ENCODE results near the gene DNAJC16. TPM values are rescaled to one million over a fixed set of nuclear protein-coding genes. Genes with fewer than 3 reads are reported as not detected.

DNAJC16 gene
- polyA plus RNA-seq, 1 donor (not counting 4 experiments of a cell fraction or from before 2014, with no cell fraction given): 13.7 TPM

DNA sequence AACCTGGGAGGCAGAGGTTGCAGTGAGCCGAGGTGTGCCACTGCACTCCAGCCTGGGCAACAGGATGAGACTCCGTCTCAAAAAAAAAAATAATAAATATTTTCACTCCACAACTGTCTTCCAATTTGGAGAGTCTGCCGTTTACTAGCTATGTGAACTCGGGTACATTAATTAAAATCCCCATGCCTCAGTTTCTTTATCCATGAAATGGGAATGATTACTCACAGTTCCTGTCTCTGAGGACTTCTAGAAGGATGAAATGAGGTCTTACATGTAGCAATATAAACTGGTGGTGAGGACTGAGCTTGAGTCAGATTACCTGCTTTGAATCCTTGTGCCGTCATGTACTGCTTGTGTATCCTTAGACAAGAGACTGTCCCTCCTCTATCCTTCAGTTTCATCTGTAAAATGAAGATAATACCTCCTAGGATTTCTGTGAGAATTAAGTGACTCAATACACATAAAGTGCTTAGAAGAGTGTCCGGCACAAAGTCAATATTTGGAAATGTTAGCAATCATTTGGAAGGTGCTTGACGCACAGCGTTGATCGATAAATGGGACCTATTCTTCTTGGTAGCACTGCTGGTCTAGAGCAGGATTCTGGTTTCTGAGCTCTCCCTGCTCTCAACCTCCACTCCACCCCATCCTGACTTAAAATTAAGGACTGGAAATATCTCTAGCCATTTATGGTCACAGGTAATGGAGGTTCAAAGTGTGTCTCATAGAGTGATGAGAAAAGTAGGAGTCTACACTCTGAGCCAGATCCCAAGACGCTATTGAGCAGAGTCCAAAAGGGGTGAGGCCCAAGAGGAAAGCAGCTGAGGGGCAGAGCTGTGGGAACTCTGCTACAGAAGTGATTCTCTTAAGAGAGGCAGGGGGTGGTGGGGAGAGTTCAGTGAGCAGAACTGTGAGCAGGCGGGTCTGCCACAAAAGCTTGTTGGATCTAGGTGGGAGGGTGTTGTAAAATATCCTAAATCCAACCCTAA, 79.0 kb downstream of the DNAJC16 start:
- TF ChIP-seq, protein P1, sequence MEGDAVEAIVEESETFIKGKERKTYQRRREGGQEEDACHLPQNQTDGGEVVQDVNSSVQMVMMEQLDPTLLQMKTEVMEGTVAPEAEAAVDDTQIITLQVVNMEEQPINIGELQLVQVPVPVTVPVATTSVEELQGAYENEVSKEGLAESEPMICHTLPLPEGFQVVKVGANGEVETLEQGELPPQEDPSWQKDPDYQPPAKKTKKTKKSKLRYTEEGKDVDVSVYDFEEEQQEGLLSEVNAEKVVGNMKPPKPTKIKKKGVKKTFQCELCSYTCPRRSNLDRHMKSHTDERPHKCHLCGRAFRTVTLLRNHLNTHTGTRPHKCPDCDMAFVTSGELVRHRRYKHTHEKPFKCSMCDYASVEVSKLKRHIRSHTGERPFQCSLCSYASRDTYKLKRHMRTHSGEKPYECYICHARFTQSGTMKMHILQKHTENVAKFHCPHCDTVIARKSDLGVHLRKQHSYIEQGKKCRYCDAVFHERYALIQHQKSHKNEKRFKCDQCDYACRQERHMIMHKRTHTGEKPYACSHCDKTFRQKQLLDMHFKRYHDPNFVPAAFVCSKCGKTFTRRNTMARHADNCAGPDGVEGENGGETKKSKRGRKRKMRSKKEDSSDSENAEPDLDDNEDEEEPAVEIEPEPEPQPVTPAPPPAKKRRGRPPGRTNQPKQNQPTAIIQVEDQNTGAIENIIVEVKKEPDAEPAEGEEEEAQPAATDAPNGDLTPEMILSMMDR (optimal IDR thresholded peaks at IDR 0.05 in 1 of 3, IDR thresholded peaks at IDR 0.05 in 1 of 3, conservative IDR thresholded peaks at IDR 0.05 in 1 of 3; ENCODE audit: extremely low read depth in 1 of 3, insufficient read depth in 2 of 3, low read length in 3 of 3): no peak
- TF ChIP-seq EZH2 (IDR thresholded peaks at IDR 0.05; ENCODE audit: low read length): no peak
- no peak overlapping the region for H3K9ac ChIP-seq (ENCODE audit: control insufficient read depth, extremely low read depth, insufficient read depth, low read length)

DNA sequence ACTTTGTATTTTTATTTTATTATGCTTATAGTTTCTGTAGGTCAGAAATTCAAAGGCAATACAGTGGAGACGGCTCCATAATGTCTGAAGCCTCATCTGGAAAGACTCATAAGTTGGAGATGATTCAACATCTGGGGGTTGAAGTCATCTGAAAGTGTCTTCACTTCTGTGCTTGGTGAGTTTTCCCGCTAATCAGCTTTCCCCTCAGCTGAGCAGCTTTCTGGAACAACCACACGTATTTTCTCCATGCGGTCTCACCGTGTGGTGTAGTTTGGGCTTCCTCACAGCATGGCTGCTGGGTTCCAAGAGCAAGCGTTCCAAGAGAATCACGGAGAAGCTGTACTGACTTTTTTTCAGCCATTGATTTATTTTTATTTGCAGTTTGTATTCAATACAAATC, 83.0 kb downstream of the DNAJC16 start:
- dilution Hi-C loops (cut with MboI; ENCODE audit: extremely low pct_ligation_motif_present, low sequenced_read_pairs): no loop called here
- H4K20me1 ChIP-seq (ENCODE audit: control insufficient read depth, extremely low read depth, insufficient read depth, low read length): no peaks in the 10 kb centered on the region

More for the DNA sequence above, 79.0 kb downstream of the DNAJC16 start:
- H3K27ac ChIP-seq (ENCODE audit: control insufficient read depth, insufficient read depth, low read length): no peak overlapping the region
- peaks cover 3% of the 10 kb centered on the region for H3K4me1 ChIP-seq (ENCODE audit: control insufficient read depth, extremely low read depth, insufficient read depth, low read length)
- FAIRE-seq (no peak), DNase-seq (ENCODE audit: low read depth, low spot score) (no peak)
- H3K4me3 ChIP-seq (ENCODE audit: control insufficient read depth in 2 of 3, extremely low read depth in 1 of 3, insufficient read depth in 2 of 3, low read depth in 1 of 3, low read length in 3 of 3): no peak overlapping the region
- H3K79me2 ChIP-seq (ENCODE audit: control insufficient read depth, insufficient read depth, low read length): no peaks in the 10 kb centered on the region
- H3K36me3 ChIP-seq (ENCODE audit: control insufficient read depth in 2 of 2, extremely low read depth in 1 of 2, insufficient read depth in 2 of 2, low read length in 2 of 2): no peaks in the 10 kb centered on the region
- no peaks in the 10 kb centered on the region for H4K20me1 ChIP-seq (ENCODE audit: control insufficient read depth, extremely low read depth, insufficient read depth, low read length)
- no peaks in the 10 kb centered on the region for H3K27me3 ChIP-seq (ENCODE audit: control insufficient read depth, extremely low read depth, insufficient read depth, low read length)
- no peaks in the 10 kb centered on the region for H3K9me3 ChIP-seq (ENCODE audit: control insufficient read depth, low read depth, low read length)
- dilution Hi-C loops (cut with MboI; ENCODE audit: extremely low pct_ligation_motif_present, low sequenced_read_pairs): no loop called here
- H3K4me2 ChIP-seq (ENCODE audit: control insufficient read depth, extremely low read depth, insufficient read depth, low read depth, low read length): no peak overlapping the region
- H3K9me1 ChIP-seq (ENCODE audit: control insufficient read depth, extremely low read depth, insufficient read depth, low read length): no peaks in the 10 kb centered on the region
- H2AFZ ChIP-seq (ENCODE audit: control insufficient read depth, low read length): no peak overlapping the region

More for the DNA sequence above, 83.0 kb downstream of the DNAJC16 start:
- Histone ChIP-seq H3K4me3 (ENCODE audit: control insufficient read depth in 2 of 3, extremely low read depth in 1 of 3, insufficient read depth in 2 of 3, low read depth in 1 of 3, low read length in 3 of 3) (no peak overlapping the region), H3K4me2 (ENCODE audit: control insufficient read depth, extremely low read depth, insufficient read depth, low read depth, low read length) (no peak overlapping the region), H3K36me3 (ENCODE audit: control insufficient read depth in 2 of 2, extremely low read depth in 1 of 2, insufficient read depth in 2 of 2, low read length in 2 of 2) (no peaks in the 10 kb centered on the region), H3K9ac (ENCODE audit: control insufficient read depth, extremely low read depth, insufficient read depth, low read length) (no peak overlapping the region), H3K9me1 (ENCODE audit: control insufficient read depth, extremely low read depth, insufficient read depth, low read length) (no peaks in the 10 kb centered on the region), H3K27ac (ENCODE audit: control insufficient read depth, insufficient read depth, low read length) (no peak overlapping the region), H3K27me3 (ENCODE audit: control insufficient read depth, extremely low read depth, insufficient read depth, low read length) (no peaks in the 10 kb centered on the region), H3K79me2 (ENCODE audit: control insufficient read depth, insufficient read depth, low read length) (no peaks in the 10 kb centered on the region), H3K4me1 (ENCODE audit: control insufficient read depth, extremely low read depth, insufficient read depth, low read length) (no peaks in the 10 kb centered on the region), H2AFZ (ENCODE audit: control insufficient read depth, low read length) (no peak overlapping the region), H3K9me3 (ENCODE audit: control insufficient read depth, low read depth, low read length) (no peaks in the 10 kb centered on the region)
- TF ChIP-seq, protein P1 (optimal IDR thresholded peaks at IDR 0.05 in 1 of 3, IDR thresholded peaks at IDR 0.05 in 1 of 3, conservative IDR thresholded peaks at IDR 0.05 in 1 of 3; ENCODE audit: extremely low read depth in 1 of 3, insufficient read depth in 2 of 3, low read length in 3 of 3): no peak
- TF ChIP-seq EZH2 (IDR thresholded peaks at IDR 0.05; ENCODE audit: low read length): no peak
- FAIRE-seq: no peak
- DNase-seq (ENCODE audit: low read depth, low spot score): no peak

Data from keratinocyte (primary cell).